HCT116 (cell line): ENCODE measurements around the gene GTF3C2. TPM values are rescaled to one million over a fixed set of nuclear protein-coding genes. Genes with fewer than 3 reads are reported as not detected.
A peak's percentile ranks its signal among the peaks of the same experiment; 100 is the strongest.

Experiments
- ATAC-seq: fragments of 200-7000 bp; cut with Tn5 transposase; 2 replicates; pipeline ENCODE4 v1.9.1; 2020; ENCODE audit warnings: mild to moderate bottlenecking, moderate library complexity
- BruUV-seq: library from RNA; stranded (reverse); fragments of 400-500 nt; replicated peaks from 2 replicates; lab custom pipeline; 2021; lab: Mats Ljungman, UMichigan
- CTCF ChIA-PET: fragments of 300-600 bp; sonication (Branson Sonifier 250); formaldehyde crosslinking; loops from one replicate; lab custom pipeline; 2021; ENCODE audit warnings: antibody characterized with exemption; lab: Charles Lee
- POLR2A ChIA-PET: fragments of 300-600, 350-600 bp; sonication (Branson Sonifier 250); formaldehyde crosslinking; loops from one replicate; lab custom pipeline; 2021; ENCODE audit warnings: antibody characterized with exemption; lab: Charles Lee
- RAD21 ChIA-PET, 2 experiments: fragments of 300-600 bp; sonication (Branson Sonifier 250); formaldehyde crosslinking; loops; one replicate each; lab custom pipeline; 2023; ENCODE audit warnings: low total read pairs in 2 of 2; ENCODE audit not compliant: uncharacterized antibody in 2 of 2, unreplicated experiment in 2 of 2, low non-redundant PET in 1 of 2; lab: Charles Lee
- DNase-seq: peaks from one replicate; pipeline ENCODE4 v3.0.0-alpha.2; 2010; ENCODE audit warnings: low read depth, low spot score
- H2AFZ ChIP-seq: fragments of 200-600 bp; shearing (Covaris generic), sonication (generic); 2 replicates; pipeline ENCODE4 v1.6.1; 2017; ENCODE audit warnings: low read depth, mixed run types, mixed read lengths, antibody characterized with exemption, low read length; ENCODE audit not compliant: poor library complexity, severe bottlenecking
- H3K27ac ChIP-seq: 2 replicates; pipeline ENCODE4 v1.5.1; 2012; ENCODE audit warnings: low read depth, low read length
- H3K27me3 ChIP-seq: fragments of 200-600 bp; sonication (generic); 2 replicates; pipeline ENCODE4 v1.6.1; 2016; ENCODE audit warnings: mixed run types, low read length, mixed read lengths; ENCODE audit not compliant: insufficient read depth
- H3K36me3 ChIP-seq, 2 experiments: fragments of 200-500 bp in 1 of 2; fragments of 200-600 bp in 1 of 2; sonication (Bioruptor generic) in 1 of 2; sonication (generic) in 1 of 2; 2 replicates each; pipeline versions ENCODE4 v1.5.1 to v1.6.1; 2014 to 2016; ENCODE audit warnings: low read length in 2 of 2, inconsistent platforms in 1 of 2, mixed read lengths in 1 of 2, mixed run types in 1 of 2; ENCODE audit not compliant: insufficient read depth in 2 of 2, control insufficient read depth in 1 of 2
- H3K4me1 ChIP-seq, 2 experiments: fragments of 200-600 bp in 1 of 2; sonication (generic) in 1 of 2; 2 replicates each; pipeline versions ENCODE4 v1.5.1 to v1.6.1; 2012 to 2017; ENCODE audit warnings: low read length in 2 of 2, inconsistent platforms in 1 of 2, mild to moderate bottlenecking in 1 of 2, mixed read lengths in 1 of 2, mixed run types in 1 of 2, moderate library complexity in 1 of 2; ENCODE audit not compliant: insufficient read depth in 2 of 2, control insufficient read depth in 1 of 2
- H3K4me2 ChIP-seq: fragments of 200-600 bp; sonication (generic); 2 replicates; pipeline ENCODE4 v1.6.1; 2017; ENCODE audit warnings: mixed run types, low read length, mixed read lengths
- H3K4me3 ChIP-seq, 2 experiments: fragments of 200-600 bp in 1 of 2; sonication (generic) in 1 of 2; replicated peaks in 1 of 2; 2 replicates each; pipeline ENCODE4 v1.5.1; 2011 to 2016; ENCODE audit warnings: low read length in 2 of 2, control low read depth in 1 of 2, low read depth in 1 of 2, mild to moderate bottlenecking in 1 of 2, mixed read lengths in 1 of 2, mixed run types in 1 of 2
- H3K79me2 ChIP-seq: fragments of 200-600 bp; sonication (generic); 2 replicates; pipeline ENCODE4 v1.6.1; 2017; ENCODE audit warnings: mild to moderate bottlenecking, mixed run types, low read length, moderate library complexity, mixed read lengths; ENCODE audit not compliant: insufficient read depth
- H3K9ac ChIP-seq: fragments of 200-600 bp; sonication (generic); 2 replicates; pipeline ENCODE4 v1.6.1; 2016; ENCODE audit warnings: low read length, mixed read lengths
- H3K9me2 ChIP-seq: fragments of 200-600 bp; sonication (generic), shearing (Covaris generic); 2 replicates; pipeline ENCODE4 v1.6.1; 2017; ENCODE audit warnings: mixed run types, mild to moderate bottlenecking, moderate library complexity; ENCODE audit not compliant: insufficient read depth
- H3K9me3 ChIP-seq, 2 experiments: fragments of 200-500 bp in 1 of 2; fragments of 200-600 bp in 1 of 2; sonication (Bioruptor generic) in 1 of 2; sonication (generic) in 1 of 2; 2 replicates each; pipeline ENCODE4 v1.6.1; 2014 to 2017; ENCODE audit warnings: low read length in 2 of 2, mixed read lengths in 2 of 2, inconsistent platforms in 1 of 2, low read depth in 1 of 2, mild to moderate bottlenecking in 1 of 2, mixed run types in 1 of 2, moderate library complexity in 1 of 2; ENCODE audit not compliant: control insufficient read depth in 1 of 2, insufficient read depth in 1 of 2
- H4K20me1 ChIP-seq: fragments of 200-600 bp; sonication (generic), shearing (Covaris generic); 2 replicates; pipeline ENCODE4 v1.6.1; 2017; ENCODE audit warnings: mixed run types, mild to moderate bottlenecking, moderate library complexity; ENCODE audit not compliant: insufficient read depth
- CEBPB ChIP-seq: IDR thresholded peaks from 2 replicates; pipeline ENCODE4 v1.6.1; 2012; ENCODE audit warnings: low read depth
- EGR1 ChIP-seq: IDR thresholded peaks from 2 replicates; pipeline ENCODE4 v1.6.1; 2012; ENCODE audit warnings: low read depth
- EZH2phosphoT487 ChIP-seq: fragments of 200-600 bp; IDR thresholded peaks from 2 replicates; pipeline ENCODE4 v1.6.1; 2018; ENCODE audit warnings: antibody characterized with exemption, borderline replicate concordance
- FOSL1 ChIP-seq: IDR thresholded peaks from 2 replicates; pipeline ENCODE4 v1.6.1; 2012; ENCODE audit warnings: low read depth
- JUND ChIP-seq: IDR thresholded peaks from 2 replicates; pipeline ENCODE4 v1.6.1; 2012
- POLR2AphosphoS5 ChIP-seq: IDR thresholded peaks from 2 replicates; pipeline ENCODE4 v1.6.1; 2011; ENCODE audit warnings: mild to moderate bottlenecking, low read depth, low read length, moderate library complexity
- SIN3A ChIP-seq: IDR thresholded peaks from 2 replicates; pipeline ENCODE4 v1.6.1; 2012; ENCODE audit warnings: low read depth
- SP1 ChIP-seq: IDR thresholded peaks from 2 replicates; pipeline ENCODE4 v1.6.1; 2012; ENCODE audit warnings: low read depth
- SRF ChIP-seq: IDR thresholded peaks from 2 replicates; pipeline ENCODE4 v1.6.1; 2012; ENCODE audit warnings: low read depth
- TCF7L2 ChIP-seq: IDR thresholded peaks from 2 replicates; pipeline ENCODE4 v1.7.0; 2011; ENCODE audit warnings: borderline replicate concordance, inconsistent platforms; ENCODE audit not compliant: insufficient read depth, insufficient read length; ENCODE audit errors: extremely low read depth
- ZFX ChIP-seq: fragments of 450-650 bp; IDR thresholded peaks from 2 replicates; pipeline ENCODE4 v1.6.1; 2017
- intact Hi-C: fragments of 100-400 bp; cut with micrococcal nuclease; formaldehyde crosslinking; loops from 2 replicates; pipeline ENCODE4 v1.10.0; 2022
- total RNA-seq: library from RNA; stranded (reverse); gene quantifications from one replicate; pipeline ENCODE4 v1.2.1, GENCODE V29; 2021; ENCODE audit not compliant: unreplicated experiment
- TF ChIP-seq, protein P1 (sequence below): IDR thresholded peaks from 2 replicates; pipeline ENCODE4 v1.6.1; 2012
- TF ChIP-seq, protein P2 (sequence below), 3 experiments: fragments of 200-600 bp in 1 of 3; sonication (generic) in 1 of 3; IDR thresholded peaks in 2 of 3; conservative IDR thresholded peaks in 1 of 3; 2 replicates each; pipeline ENCODE4 v1.5.1; 2012 to 2017; ENCODE audit warnings: low read depth in 2 of 3, low read length in 2 of 3, antibody characterized with exemption in 1 of 3, borderline replicate concordance in 1 of 3, control low read depth in 1 of 3, mild to moderate bottlenecking in 1 of 3, mixed read lengths in 1 of 3, mixed run types in 1 of 3, moderate library complexity in 1 of 3; ENCODE audit not compliant: insufficient read depth in 1 of 3
- TF ChIP-seq, protein P3 (sequence below): IDR thresholded peaks from 2 replicates; pipeline ENCODE4 v1.6.1; 2012

Gene GTF3C2
- total RNA-seq, 1 experiment from 2014 or later, result 88.2 TPM

DNA sequence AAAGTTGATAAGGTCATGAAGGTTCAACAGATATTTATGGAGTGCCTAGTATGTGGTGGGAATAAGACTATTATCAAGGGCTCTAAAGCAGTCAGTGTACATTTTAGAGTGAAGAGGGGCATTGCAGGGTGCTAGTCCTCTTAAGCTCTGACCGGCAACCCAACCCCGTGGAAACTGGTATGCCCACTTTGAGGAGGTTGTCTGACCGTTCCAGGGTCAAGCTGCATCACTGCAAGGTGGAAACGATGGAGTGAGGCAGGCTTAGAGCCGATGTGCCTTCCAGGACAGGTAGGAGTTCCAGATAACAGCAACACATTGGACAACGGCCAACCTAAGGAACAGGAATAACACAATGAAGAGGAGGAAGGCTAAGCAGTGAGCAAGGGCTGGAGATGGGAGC is 46.9 kb downstream of the GTF3C2 start:
- RAD21 ChIA-PET, result no interaction called here
- H3K36me3 ChIP-seq, result peaks cover 0 to 5% of the 10 kb centered on the region in 2 experiments; a peak in 1 of 4 replicates

More for the DNA sequence above, 46.9 kb downstream of the GTF3C2 start:
- POLR2A ChIA-PET, result interaction anchor here (0.7 kb wide), 1 partner anchor 204 kb away, joined by 3 read pairs; no protein-coding TSS in a partner anchor
- DNase-seq (no peak), ATAC-seq (no peak)
- Histone ChIP-seq H3K4me2 (no peak overlapping the region), H3K9me3 (no peaks in the 10 kb centered on the region), H2AFZ (no peak overlapping the region), H3K27me3 (no peaks in the 10 kb centered on the region), H3K27ac (no peak overlapping the region), H3K4me3 (no peak overlapping the region)
- TSS peak; percentile 42 for BruUV-seq
- no peak for TF ChIP-seq SP1
- no peak for TF ChIP-seq JUND
- TF ChIP-seq ZFX, result no peak
- no peak for TF ChIP-seq EZH2phosphoT487
- TF ChIP-seq, protein P1, sequence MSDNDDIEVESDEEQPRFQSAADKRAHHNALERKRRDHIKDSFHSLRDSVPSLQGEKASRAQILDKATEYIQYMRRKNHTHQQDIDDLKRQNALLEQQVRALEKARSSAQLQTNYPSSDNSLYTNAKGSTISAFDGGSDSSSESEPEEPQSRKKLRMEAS, result no peak
- TF ChIP-seq EGR1, result no peak
- TF ChIP-seq FOSL1, result no peak
- TF ChIP-seq CEBPB, result no peak
- TF ChIP-seq, protein P2, sequence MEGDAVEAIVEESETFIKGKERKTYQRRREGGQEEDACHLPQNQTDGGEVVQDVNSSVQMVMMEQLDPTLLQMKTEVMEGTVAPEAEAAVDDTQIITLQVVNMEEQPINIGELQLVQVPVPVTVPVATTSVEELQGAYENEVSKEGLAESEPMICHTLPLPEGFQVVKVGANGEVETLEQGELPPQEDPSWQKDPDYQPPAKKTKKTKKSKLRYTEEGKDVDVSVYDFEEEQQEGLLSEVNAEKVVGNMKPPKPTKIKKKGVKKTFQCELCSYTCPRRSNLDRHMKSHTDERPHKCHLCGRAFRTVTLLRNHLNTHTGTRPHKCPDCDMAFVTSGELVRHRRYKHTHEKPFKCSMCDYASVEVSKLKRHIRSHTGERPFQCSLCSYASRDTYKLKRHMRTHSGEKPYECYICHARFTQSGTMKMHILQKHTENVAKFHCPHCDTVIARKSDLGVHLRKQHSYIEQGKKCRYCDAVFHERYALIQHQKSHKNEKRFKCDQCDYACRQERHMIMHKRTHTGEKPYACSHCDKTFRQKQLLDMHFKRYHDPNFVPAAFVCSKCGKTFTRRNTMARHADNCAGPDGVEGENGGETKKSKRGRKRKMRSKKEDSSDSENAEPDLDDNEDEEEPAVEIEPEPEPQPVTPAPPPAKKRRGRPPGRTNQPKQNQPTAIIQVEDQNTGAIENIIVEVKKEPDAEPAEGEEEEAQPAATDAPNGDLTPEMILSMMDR (IDR thresholded peaks at IDR 0.05 in 2 of 3, conservative IDR thresholded peaks at IDR 0.05 in 1 of 3; ENCODE audit: borderline replicate concordance in 1 of 3, insufficient read depth in 1 of 3, low read depth in 2 of 3, low read length in 2 of 3), result no peak
- TF ChIP-seq, protein P3, sequence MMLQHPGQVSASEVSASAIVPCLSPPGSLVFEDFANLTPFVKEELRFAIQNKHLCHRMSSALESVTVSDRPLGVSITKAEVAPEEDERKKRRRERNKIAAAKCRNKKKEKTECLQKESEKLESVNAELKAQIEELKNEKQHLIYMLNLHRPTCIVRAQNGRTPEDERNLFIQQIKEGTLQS, result no peak
- no peak for TF ChIP-seq SIN3A
- no peak for TF ChIP-seq SRF
- no peak for TF ChIP-seq POLR2AphosphoS5
- no peak for TF ChIP-seq TCF7L2
- TF ChIP-seq, all 23 proteins: peak for 0
- no peaks in the 10 kb centered on the region for H4K20me1 ChIP-seq
- H3K9ac ChIP-seq, result no peak overlapping the region
- CTCF ChIA-PET, result no interaction called here
- H3K79me2 ChIP-seq, result no peaks in the 10 kb centered on the region
- no peaks in the 10 kb centered on the region for H3K4me1 ChIP-seq
- intact Hi-C loops, result no loop called here
- no peaks in the 10 kb centered on the region for H3K9me2 ChIP-seq
